WI38 (cell line): ENCODE data around the gene ANKRD55.

Experiments
- H3K4me3 ChIP-seq: 2 replicates; pipeline ENCODE4 v1.5.1; 2011; ENCODE audit warnings: low read depth, mild to moderate bottlenecking, control low read depth, low read length
- CTCF ChIP-seq: IDR thresholded peaks from 2 replicates; pipeline ENCODE4 v1.5.1; 2012; ENCODE audit warnings: low read depth, mild to moderate bottlenecking, control low read depth, low read length

ANKRD55 gene

GRCh38 chr5:56119050-56119449 lies 114.1 kb downstream of the ANKRD55 start:
- no peak for TF ChIP-seq CTCF
- H3K4me3 ChIP-seq = no peak overlapping the region

- no peak overlapping the region for H3K4me3 ChIP-seq
- no peak for TF ChIP-seq CTCF
Observed at GRCh38 chr5:56116599-56117141, 116.5 kb downstream of the ANKRD55 start.

DNA sequence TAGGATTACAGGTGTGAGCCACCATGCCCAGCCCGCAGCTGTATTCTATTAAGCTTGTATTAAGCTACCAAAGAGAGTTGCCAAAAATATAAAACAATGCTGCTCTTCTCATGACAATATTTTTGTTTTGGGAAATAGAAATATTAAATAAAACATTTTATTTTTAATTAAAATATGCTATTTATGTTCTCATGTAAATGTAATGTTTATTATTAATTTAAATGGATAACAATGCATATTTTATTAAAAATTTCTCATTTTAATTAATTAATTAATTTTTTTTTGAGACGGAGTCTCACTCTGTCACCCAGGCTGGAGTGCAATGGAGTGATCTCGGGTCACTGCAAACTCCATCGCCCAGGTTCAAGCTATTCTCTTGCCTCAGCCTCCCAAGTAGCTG lies 117.5 kb downstream of the ANKRD55 start:
- H3K4me3 ChIP-seq = no peak overlapping the region
- no peak for TF ChIP-seq CTCF

- H3K4me3 ChIP-seq = no peak overlapping the region
Observed at GRCh38 chr5:56112526-56113121, 120.5 kb downstream of the ANKRD55 start.

DNA sequence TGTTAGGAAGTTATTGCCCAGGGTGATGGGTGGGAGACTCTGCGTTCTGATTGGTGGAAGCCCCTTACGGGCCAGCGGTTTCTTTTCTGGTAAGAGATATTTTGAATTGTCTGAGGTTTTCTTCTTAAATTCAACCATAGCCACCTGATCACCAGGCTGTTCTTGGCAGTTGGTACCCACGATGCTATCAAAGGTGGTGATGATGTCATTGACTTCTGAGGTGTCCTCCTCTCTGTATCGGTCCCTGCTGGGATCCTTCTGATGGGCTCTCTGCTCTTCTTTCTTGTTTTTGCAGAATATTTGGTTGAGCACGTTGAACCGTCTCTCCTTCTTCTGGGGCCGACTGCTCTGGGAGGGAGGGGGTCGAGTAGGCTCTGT lies 121.7 kb downstream of the ANKRD55 start:
- H3K4me3 ChIP-seq = no peak overlapping the region
- TF ChIP-seq CTCF = no peak

More at GRCh38 chr5:56112526-56113121, 120.5 kb downstream of the ANKRD55 start:
- TF ChIP-seq CTCF = no peak

DNA sequence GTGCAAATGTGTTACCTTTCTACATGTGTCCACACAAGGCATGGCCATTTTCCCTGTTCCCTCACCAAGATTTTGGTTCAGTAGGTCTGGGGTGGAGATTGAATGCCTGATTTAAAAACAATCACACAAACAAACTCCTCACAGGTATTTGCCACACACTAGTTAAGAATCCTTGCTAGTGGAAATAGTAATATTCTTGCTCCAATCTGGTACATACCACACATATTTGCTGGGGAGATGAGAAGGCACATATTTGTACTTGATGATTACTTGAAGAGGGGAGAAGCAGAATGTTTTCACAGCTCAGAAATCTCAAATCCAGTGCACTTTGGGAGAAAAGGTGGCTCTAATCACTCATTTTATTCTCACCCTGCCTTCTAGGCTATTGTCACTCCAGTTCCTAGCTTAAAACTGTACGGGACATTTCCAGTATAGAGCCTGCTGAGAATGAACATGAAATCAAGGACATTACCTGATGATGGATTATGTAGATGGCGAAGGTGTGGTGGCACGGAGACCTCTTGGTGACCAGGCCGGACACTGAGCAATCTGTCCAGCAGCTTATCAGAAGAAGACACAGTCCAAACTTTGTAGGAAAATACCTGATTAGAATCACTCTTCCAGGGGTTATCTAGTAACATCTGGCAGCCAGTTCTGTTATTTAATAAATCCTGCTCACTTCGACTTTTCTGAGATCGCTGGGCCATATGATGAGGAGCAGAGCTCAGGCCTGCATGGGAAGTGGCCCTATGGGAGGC lies 122.3 kb downstream of the ANKRD55 start:
- TF ChIP-seq CTCF = no peak

GRCh38 chr5:56108246-56108645 lies 124.9 kb downstream of the ANKRD55 start:
- TF ChIP-seq CTCF = no peak
- no peak overlapping the region for H3K4me3 ChIP-seq

More for the DNA sequence above, 122.3 kb downstream of the ANKRD55 start:
- no peak overlapping the region for H3K4me3 ChIP-seq
